HG02571 (cell line): ENCODE measurements around the gene ZNF277.
"Not testable (repeated sequence)": the region's sequence is repeated elsewhere in the genome, so short reads cannot be mapped to it uniquely, and the experiment has no call there.

ENCODE experiments used
- ATAC-seq: cut with Tn5 transposase; IDR thresholded peaks from one replicate; pipeline ENCODE4 v1.9.1; 2021; ENCODE audit warnings: mild to moderate bottlenecking, moderate library complexity; ENCODE audit not compliant: unreplicated experiment

ZNF277 gene

GRCh38 chr7:112207765-112208164 lies 1.3 kb downstream of the ZNF277 start:
- no peak for ATAC-seq

GRCh38 chr7:112211348-112211907 lies 4.9 kb downstream of the ZNF277 start:
- no peak for ATAC-seq

GRCh38 chr7:112212571-112212970 lies 6.1 kb downstream of the ZNF277 start:
- no peak for ATAC-seq

- ATAC-seq: no peak
These were observed 7.2 kb downstream of the ZNF277 start for GRCh38 chr7:112213735-112214134.

- no peak for ATAC-seq
These were observed 7.8 kb downstream of the ZNF277 start for GRCh38 chr7:112214268-112214667.

GRCh38 chr7:112214883-112215282 lies 8.4 kb downstream of the ZNF277 start:
- ATAC-seq: no peak

- ATAC-seq: no peak
These were observed 9.3 kb downstream of the ZNF277 start for GRCh38 chr7:112215787-112216186.

- no peak for ATAC-seq
These were observed 14.5 kb downstream of the ZNF277 start for GRCh38 chr7:112220877-112221434.

GRCh38 chr7:112223310-112223709 lies 16.8 kb downstream of the ZNF277 start:
- no peak for ATAC-seq

- no peak for ATAC-seq
These were observed 17.7 kb downstream of the ZNF277 start for GRCh38 chr7:112224186-112224585.

- no peak for ATAC-seq
These were observed 18.5 kb downstream of the ZNF277 start for GRCh38 chr7:112225006-112225405.

GRCh38 chr7:112226701-112227276 lies 20.3 kb downstream of the ZNF277 start:
- no peak for ATAC-seq

- ATAC-seq: no peak
These were observed 22.1 kb downstream of the ZNF277 start for GRCh38 chr7:112228632-112229031.

- ATAC-seq: no peak
These were observed 25.9 kb downstream of the ZNF277 start for GRCh38 chr7:112232212-112232978.

GRCh38 chr7:112233048-112233697 lies 26.7 kb downstream of the ZNF277 start:
- no peak for ATAC-seq

GRCh38 chr7:112234147-112234546 lies 27.7 kb downstream of the ZNF277 start:
- no peak for ATAC-seq

- ATAC-seq: no peak
These were observed 30.1 kb downstream of the ZNF277 start for GRCh38 chr7:112236597-112236996.

- no peak for ATAC-seq
These were observed 31.8 kb downstream of the ZNF277 start for GRCh38 chr7:112238330-112238729.

GRCh38 chr7:112238852-112239610 lies 32.5 kb downstream of the ZNF277 start:
- no peak for ATAC-seq

- ATAC-seq: no peak
These were observed 42.1 kb downstream of the ZNF277 start for GRCh38 chr7:112248598-112248997.

- ATAC-seq: not testable (repeated sequence)
These were observed 43.5 kb downstream of the ZNF277 start for GRCh38 chr7:112249967-112250366.
